ENCODE data around the gene PRF1. TPM values are rescaled to one million over a fixed set of nuclear protein-coding genes. Genes with fewer than 3 reads are reported as not detected.

PRF1 gene
- total RNA-seq, 1 experiment from 2014 or later = 6.4 TPM

GRCh38 chr10:70601746-70602145, 795 bp downstream of the PRF1 start:
- no peak overlapping the region for H3K4me3 ChIP-seq (replicated peaks in 1 of 2; ENCODE audit: low read depth in 1 of 2, low read length in 2 of 2)
- H3K36me3 ChIP-seq (ENCODE audit: control insufficient read depth in 1 of 2, insufficient read depth in 2 of 2, low read length in 2 of 2) = no peaks in the 10 kb centered on the region
- no peak overlapping the region for H2AFZ ChIP-seq (ENCODE audit: low read depth, low read length, poor library complexity, severe bottlenecking)
- no TSS peak for BruUV-seq (replicated peaks)
- H3K79me2 ChIP-seq (ENCODE audit: insufficient read depth, low read length) = no peaks in the 10 kb centered on the region
- ChIA-PET RAD21 (ENCODE audit: low non-redundant PET in 1 of 2, low total read pairs in 2 of 2, uncharacterized antibody in 2 of 2, unreplicated experiment in 2 of 2) (no interaction called here), CTCF (no interaction called here), POLR2A (no interaction called here)
- intact Hi-C loops (cut with micrococcal nuclease) = no loop called here
- H3K27ac ChIP-seq (ENCODE audit: low read depth, low read length) = 0 out of 2 replicates have a peak overlapping the region, but pooled peaks have one; percentile 4
- no peaks in the 10 kb centered on the region for H3K27me3 ChIP-seq (ENCODE audit: insufficient read depth, low read length)
- peak overlapping the region; percentile 33 for H3K4me2 ChIP-seq (ENCODE audit: low read length)
- ATAC-seq (no peak; the same call in 1 of the 2 replicates), DNase-seq (ENCODE audit: low read depth, low spot score) (no peak)
- H4K20me1 ChIP-seq (ENCODE audit: insufficient read depth) = no peaks in the 10 kb centered on the region
- TF ChIP-seq ELF1 (IDR thresholded peaks at IDR 0.05; ENCODE audit: borderline replicate concordance, low read depth) (no peak), POLR2A (IDR thresholded peaks at IDR 0.05; ENCODE audit: borderline replicate concordance, extremely low read depth, insufficient read depth, insufficient read length) (no peak), JUND (IDR thresholded peaks at IDR 0.05) (no peak), YY1 (IDR thresholded peaks at IDR 0.05; ENCODE audit: extremely low read depth, insufficient replicate concordance, low read depth, low read length) (no peak), EGR1 (IDR thresholded peaks at IDR 0.05; ENCODE audit: low read depth) (no peak), FOSL1 (IDR thresholded peaks at IDR 0.05; ENCODE audit: low read depth) (no peak), CTCF (IDR thresholded peaks at IDR 0.05 in 2 of 3, conservative IDR thresholded peaks at IDR 0.05 in 1 of 3; ENCODE audit: borderline replicate concordance in 1 of 3, insufficient read depth in 1 of 3, low read depth in 2 of 3, low read length in 2 of 3) (no peak), EZH2 (IDR thresholded peaks at IDR 0.05) (no peak), TCF7L2 (IDR thresholded peaks at IDR 0.05; ENCODE audit: borderline replicate concordance, extremely low read depth, insufficient read depth, insufficient read length) (no peak), POLR2AphosphoS5 (IDR thresholded peaks at IDR 0.05; ENCODE audit: low read depth, low read length) (no peak), CEBPB (IDR thresholded peaks at IDR 0.05; ENCODE audit: low read depth) (no peak), SIN3A (IDR thresholded peaks at IDR 0.05; ENCODE audit: low read depth) (no peak), ZBTB33 (IDR thresholded peaks at IDR 0.05; ENCODE audit: extremely low read depth, insufficient replicate concordance, low read length) (no peak), RAD21 (IDR thresholded peaks at IDR 0.05; ENCODE audit: low read depth) (no peak), ZNF274 (IDR thresholded peaks at IDR 0.05; ENCODE audit: low read depth, low read length) (no peak), ATF3 (IDR thresholded peaks at IDR 0.05) (no peak), MAX (IDR thresholded peaks at IDR 0.05) (no peak), SP1 (IDR thresholded peaks at IDR 0.05; ENCODE audit: low read depth) (no peak), EZH2phosphoT487 (IDR thresholded peaks at IDR 0.05; ENCODE audit: borderline replicate concordance) (no peak)
- H3K9ac ChIP-seq (ENCODE audit: low read length) = peak overlapping the region; percentile 7; the same call in 1 of the 2 replicates
- peaks cover 15 to 52% of the 10 kb centered on the region in 2 experiments for H3K4me1 ChIP-seq (ENCODE audit: control insufficient read depth in 1 of 2, insufficient read depth in 2 of 2, low read length in 2 of 2)
- no peaks in the 10 kb centered on the region for H3K9me3 ChIP-seq (ENCODE audit: control insufficient read depth in 1 of 2, insufficient read depth in 1 of 2, low read depth in 1 of 2, low read length in 2 of 2)
- no peaks in the 10 kb centered on the region for H3K9me2 ChIP-seq (ENCODE audit: insufficient read depth)
